Activated naive CD8-positive, alpha-beta T cell treated with anti-CD3 and anti-CD28 coated beads for 36 hours (primary cell): ENCODE results near the gene GABARAP. TPM values are rescaled to one million over a fixed set of nuclear protein-coding genes. Genes with fewer than 3 reads are reported as not detected.

Source experiments
- DNase-seq: peaks from one replicate; pipeline ENCODE4 v3.0.0; 2021
- H3K27ac Mint-ChIP-seq: one replicate; pipeline ENCODE4 v1.8.0; 2022; ENCODE audit warnings: mild to moderate bottlenecking, moderate library complexity, mixed read lengths
- H3K27me3 Mint-ChIP-seq: one replicate; pipeline ENCODE4 v1.8.0; 2022; ENCODE audit warnings: mild to moderate bottlenecking, mixed read lengths
- H3K36me3 Mint-ChIP-seq: one replicate; pipeline ENCODE4 v1.8.0; 2021; ENCODE audit warnings: mild to moderate bottlenecking, mixed read lengths
- H3K4me1 Mint-ChIP-seq: one replicate; pipeline ENCODE4 v1.8.0; 2021; ENCODE audit warnings: mixed read lengths
- H3K4me3 Mint-ChIP-seq: one replicate; pipeline ENCODE4 v1.8.0; 2022; ENCODE audit warnings: mild to moderate bottlenecking, moderate library complexity, mixed read lengths
- H3K9me3 Mint-ChIP-seq: one replicate; pipeline ENCODE4 v1.8.0; 2022; ENCODE audit warnings: mixed read lengths
- total RNA-seq, 2 experiments: library from RNA; stranded (reverse); gene quantifications; one replicate each; pipeline ENCODE4 v1.2.3, GENCODE V29; 2021

GABARAP gene
- total RNA-seq, 2 experiments from 2014 or later = 112 to 113 TPM

DNA sequence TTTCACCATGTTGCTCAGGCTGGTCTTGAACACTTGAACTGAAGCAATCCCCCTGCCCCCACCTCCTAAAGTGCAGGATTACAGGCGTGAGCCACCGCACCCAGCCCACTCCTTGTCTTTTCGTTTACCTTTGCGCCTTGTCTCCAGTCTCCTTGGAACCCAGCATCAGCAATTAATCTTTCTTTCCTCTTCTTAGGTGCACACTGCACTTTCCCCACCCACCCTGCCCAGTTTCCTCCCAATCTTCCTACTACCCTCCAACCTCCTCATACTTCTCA is 21.5 kb upstream of the GABARAP start:
- DNase-seq = no peak
- H3K9me3 Mint-ChIP-seq = no peaks in the 10 kb centered on the region
- H3K27me3 Mint-ChIP-seq = peaks cover 18% of the 10 kb centered on the region
- H3K4me1 Mint-ChIP-seq = peaks cover 37% of the 10 kb centered on the region
- H3K27ac Mint-ChIP-seq = no peak overlapping the region
- peaks cover 6% of the 10 kb centered on the region for H3K36me3 Mint-ChIP-seq
- no peak overlapping the region for H3K4me3 Mint-ChIP-seq

DNA sequence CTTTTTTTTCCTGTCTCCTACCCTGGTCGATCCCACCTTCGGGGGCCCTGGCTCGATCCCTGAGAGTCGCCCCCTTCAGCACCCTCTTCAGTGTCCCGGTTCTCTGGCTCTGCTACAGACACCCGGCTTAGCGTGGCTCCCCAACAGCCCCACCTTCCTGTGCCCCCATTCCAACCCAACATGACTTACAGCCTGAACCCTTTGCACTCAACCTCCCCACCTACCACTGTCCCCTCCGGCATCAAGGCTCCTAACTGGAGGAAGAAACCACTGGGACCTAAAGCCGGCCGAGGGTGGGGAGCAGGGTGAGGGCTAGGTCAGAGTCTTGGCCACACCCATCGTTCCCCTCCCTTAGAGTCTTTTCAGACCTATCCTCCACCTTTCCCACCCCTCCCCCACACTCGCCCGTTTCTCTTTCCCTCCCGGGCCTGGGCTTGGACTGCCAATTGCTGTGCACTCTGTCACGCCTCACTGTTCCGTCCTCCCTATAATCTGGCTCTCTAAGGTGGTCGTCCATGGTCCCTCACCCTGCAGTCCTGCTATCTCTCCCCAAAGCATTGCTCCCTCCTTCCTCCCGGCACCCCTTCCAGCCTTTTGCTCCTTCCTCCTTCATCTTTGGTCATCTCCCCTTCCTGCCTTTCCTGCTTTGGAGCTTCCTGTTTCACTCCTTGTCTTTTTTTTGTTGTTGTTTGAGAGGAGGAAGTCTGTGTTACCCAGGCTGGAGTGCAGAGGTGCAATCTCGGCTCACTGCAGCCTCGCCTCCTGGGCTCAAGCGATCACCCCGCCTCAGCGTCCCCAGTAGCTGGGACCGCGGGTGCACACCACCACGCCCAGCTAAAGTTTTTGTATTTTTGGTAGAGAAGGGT is 20.9 kb upstream of the GABARAP start:
- Mint-ChIP-seq H3K9me3 (no peaks in the 10 kb centered on the region), H3K4me1 (peaks cover 41% of the 10 kb centered on the region), H3K36me3 (peaks cover 6% of the 10 kb centered on the region), H3K4me3 (peak overlapping the region; percentile 66), H3K27ac (no peak overlapping the region), H3K27me3 (peaks cover 18% of the 10 kb centered on the region)
- DNase-seq = no peak

- Mint-ChIP-seq H3K4me1 (peaks cover 41% of the 10 kb centered on the region), H3K27me3 (peaks cover 18% of the 10 kb centered on the region), H3K36me3 (peaks cover 6% of the 10 kb centered on the region), H3K9me3 (no peaks in the 10 kb centered on the region), H3K27ac (peak within 1 kb of the TSS; percentile 38), H3K4me3 (peak within 1 kb of the TSS; percentile 66)
- DNase-seq = no peak
Measured at GRCh38 chr17:7262192-7262934, 20.1 kb upstream of the GABARAP start, which contains the start of gene CLDN7. TSS of gene CLDN7 (minus strand) at chr17:7262478. CDS start at chr17:7262043, 435 bp downstream.

- Mint-ChIP-seq H3K9me3 (no peaks in the 10 kb centered on the region), H3K4me3 (peak overlapping the region; percentile 64), H3K27ac (peak overlapping the region; percentile 38), H3K27me3 (peaks cover 18% of the 10 kb centered on the region), H3K36me3 (peaks cover 10% of the 10 kb centered on the region), H3K4me1 (peaks cover 41% of the 10 kb centered on the region)
- DNase-seq = peak; percentile 21
Measured at GRCh38 chr17:7261379-7262191, 19.3 kb upstream of the GABARAP start.

GRCh38 chr17:7260651-7261378 is 18.6 kb upstream of the GABARAP start:
- H3K36me3 Mint-ChIP-seq = peaks cover 16% of the 10 kb centered on the region
- no peaks in the 10 kb centered on the region for H3K9me3 Mint-ChIP-seq
- H3K27ac Mint-ChIP-seq = no peak overlapping the region
- peaks cover 18% of the 10 kb centered on the region for H3K27me3 Mint-ChIP-seq
- peak; percentile 50 for DNase-seq
- H3K4me3 Mint-ChIP-seq = peak overlapping the region; percentile 59
- H3K4me1 Mint-ChIP-seq = peaks cover 41% of the 10 kb centered on the region

DNA sequence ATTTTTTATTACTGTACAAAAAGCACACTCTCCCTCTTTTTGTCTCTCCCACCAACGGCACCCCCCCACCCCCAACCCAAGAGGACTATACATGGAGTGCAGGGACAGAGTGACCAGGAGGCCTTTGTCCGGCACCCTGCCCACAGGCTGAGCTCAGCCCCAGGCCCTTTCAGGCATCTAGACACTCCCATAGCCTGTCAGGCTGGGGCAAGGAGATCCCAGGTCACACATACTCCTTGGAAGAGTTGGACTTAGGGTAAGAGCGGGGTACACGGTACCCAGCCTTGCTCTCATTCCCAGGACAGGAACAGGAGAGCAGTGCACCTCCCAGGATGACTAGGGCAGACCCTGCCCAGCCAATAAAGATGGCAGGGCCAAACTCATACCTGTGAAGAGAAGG is 17.9 kb upstream of the GABARAP start:
- H3K27me3 Mint-ChIP-seq = peaks cover 18% of the 10 kb centered on the region
- H3K27ac Mint-ChIP-seq = peak overlapping the region; percentile 71
- no peak overlapping the region for H3K4me3 Mint-ChIP-seq

DNA sequence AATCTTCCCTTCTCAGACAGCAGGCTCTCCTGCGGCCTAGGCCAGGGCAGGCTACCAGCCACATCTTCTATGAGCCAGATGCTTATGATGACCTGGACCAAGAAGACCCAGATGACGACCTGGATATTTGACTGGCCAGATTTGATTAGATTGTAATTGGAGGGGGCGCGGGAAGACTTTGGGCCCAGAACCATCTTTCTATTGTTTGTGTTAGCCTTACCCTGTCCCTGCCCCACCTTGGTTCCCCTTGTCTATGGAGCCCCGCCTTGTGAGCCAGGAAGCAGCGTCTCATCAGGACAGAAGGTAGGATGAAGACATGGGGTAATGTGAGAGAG is 17.3 kb upstream of the GABARAP start:
- Mint-ChIP-seq H3K9me3 (no peaks in the 10 kb centered on the region), H3K27me3 (peaks cover 18% of the 10 kb centered on the region), H3K4me3 (no peak overlapping the region), H3K36me3 (peaks cover 22% of the 10 kb centered on the region), H3K27ac (peak overlapping the region; percentile 68), H3K4me1 (peaks cover 41% of the 10 kb centered on the region)
- DNase-seq = no peak

More for the DNA sequence above, 17.9 kb upstream of the GABARAP start:
- no peak for DNase-seq
- Mint-ChIP-seq H3K9me3 (no peaks in the 10 kb centered on the region), H3K4me1 (peaks cover 41% of the 10 kb centered on the region), H3K36me3 (peaks cover 16% of the 10 kb centered on the region)

DNA sequence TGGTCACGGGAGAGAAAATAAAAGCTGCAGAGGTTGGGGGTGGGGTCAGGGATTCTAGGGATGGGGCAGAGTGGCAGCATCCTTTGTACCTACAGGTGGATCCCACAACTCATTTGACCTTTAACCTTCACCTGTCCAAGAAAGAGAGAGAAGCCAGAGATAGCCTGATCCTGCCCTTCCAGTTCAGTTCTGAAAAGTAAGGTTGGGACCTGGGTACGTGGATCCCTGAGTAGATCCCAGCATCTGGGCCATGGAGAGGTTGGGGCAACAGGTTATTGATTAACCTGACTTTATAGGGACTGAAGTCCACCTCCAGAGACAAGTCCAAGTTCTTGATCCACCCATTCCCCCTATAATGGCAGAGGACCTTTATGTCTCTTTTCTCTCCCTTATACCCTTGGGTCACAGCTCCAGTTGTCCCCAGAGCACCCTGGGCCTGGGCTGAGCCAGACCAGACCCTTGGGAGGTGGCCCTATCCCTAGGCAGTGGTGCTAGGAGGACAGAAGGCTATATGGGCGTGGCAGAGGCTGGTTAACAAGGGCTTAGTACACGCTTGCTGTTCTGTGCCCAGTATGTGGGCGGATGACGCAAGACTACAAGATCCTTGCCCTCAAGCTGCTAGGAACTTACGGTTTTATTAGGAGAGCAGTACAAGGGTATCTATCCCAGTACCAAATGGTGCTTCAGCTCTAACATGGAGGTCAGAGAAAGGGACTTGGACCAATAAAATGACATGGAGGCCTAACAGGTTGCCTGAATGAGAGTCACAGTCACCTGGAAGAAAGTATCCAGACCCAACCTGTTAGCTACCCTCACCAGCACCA is 16.7 kb upstream of the GABARAP start:
- Mint-ChIP-seq H3K4me1 (peaks cover 42% of the 10 kb centered on the region), H3K36me3 (peaks cover 26% of the 10 kb centered on the region), H3K9me3 (no peaks in the 10 kb centered on the region), H3K4me3 (no peak overlapping the region), H3K27ac (peak overlapping the region; percentile 68), H3K27me3 (peaks cover 14% of the 10 kb centered on the region)
- DNase-seq = no peak

- H3K27ac Mint-ChIP-seq = peak overlapping the region; percentile 63
- H3K36me3 Mint-ChIP-seq = peaks cover 31% of the 10 kb centered on the region
- no peak for DNase-seq
- no peaks in the 10 kb centered on the region for H3K27me3 Mint-ChIP-seq
- H3K4me1 Mint-ChIP-seq = peaks cover 34% of the 10 kb centered on the region
- no peaks in the 10 kb centered on the region for H3K9me3 Mint-ChIP-seq
- H3K4me3 Mint-ChIP-seq = no peak overlapping the region
Measured at GRCh38 chr17:7256766-7257456, 14.7 kb upstream of the GABARAP start.

DNA sequence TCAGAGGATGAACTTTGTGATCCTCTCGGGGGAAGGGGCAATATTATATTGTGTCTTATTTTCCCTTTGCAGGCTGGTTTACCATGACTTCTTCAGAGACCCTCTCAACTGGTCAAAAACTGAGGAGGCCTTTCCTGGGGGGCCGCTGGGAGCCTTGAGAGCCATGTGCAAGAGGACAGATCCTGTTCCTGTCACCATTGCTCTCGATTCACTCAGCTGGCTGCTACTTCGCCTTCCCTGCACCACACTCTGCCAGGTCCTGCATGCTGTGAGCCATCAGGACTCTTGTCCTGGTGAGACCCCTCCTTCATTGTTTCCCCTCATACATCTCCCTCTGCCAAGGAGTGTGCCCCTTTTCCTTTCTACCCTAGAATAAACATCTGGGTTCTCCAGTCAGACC is 12.3 kb upstream of the GABARAP start:
- Mint-ChIP-seq H3K9me3 (no peaks in the 10 kb centered on the region), H3K4me1 (peaks cover 29% of the 10 kb centered on the region), H3K4me3 (peak overlapping the region; percentile 8), H3K27ac (no peak overlapping the region), H3K36me3 (peaks cover 36% of the 10 kb centered on the region), H3K27me3 (no peaks in the 10 kb centered on the region)
- no peak for DNase-seq

- no peak for DNase-seq
- peaks cover 39% of the 10 kb centered on the region for H3K36me3 Mint-ChIP-seq
- peak overlapping the region; percentile 93 for H3K4me3 Mint-ChIP-seq
- H3K27me3 Mint-ChIP-seq = no peaks in the 10 kb centered on the region
- H3K27ac Mint-ChIP-seq = peak overlapping the region; percentile 100
- H3K9me3 Mint-ChIP-seq = no peaks in the 10 kb centered on the region
- H3K4me1 Mint-ChIP-seq = peaks cover 29% of the 10 kb centered on the region
Measured at GRCh38 chr17:7253082-7253481, 10.8 kb upstream of the GABARAP start.

- Mint-ChIP-seq H3K27me3 (no peaks in the 10 kb centered on the region), H3K9me3 (no peaks in the 10 kb centered on the region), H3K27ac (peak within 1 kb of the TSS; percentile 100), H3K4me3 (peak within 1 kb of the TSS; percentile 97), H3K4me1 (peaks cover 29% of the 10 kb centered on the region), H3K36me3 (peaks cover 39% of the 10 kb centered on the region)
- DNase-seq = peak; percentile 91
Measured at GRCh38 chr17:7252176-7253043, 10.2 kb upstream of the GABARAP start, which contains the start of gene ELP5. TSS of gene ELP5 (plus strand) at chr17:7252215. CDS start at chr17:7252551, 336 bp downstream.
